22Rv1 (cell line): ENCODE data around the gene DUSP9.

Source experiments
- ZFX ChIP-seq: fragments of 450-650 bp; IDR thresholded peaks from 2 replicates; pipeline ENCODE4 v1.6.1; 2017; ENCODE audit warnings: antibody characterized with exemption, borderline replicate concordance
- TF ChIP-seq, protein P1 (sequence below): fragments of 450-650 bp; IDR thresholded peaks from 2 replicates; pipeline ENCODE4 v1.5.1; 2017; ENCODE audit warnings: mild to moderate bottlenecking

DNA sequence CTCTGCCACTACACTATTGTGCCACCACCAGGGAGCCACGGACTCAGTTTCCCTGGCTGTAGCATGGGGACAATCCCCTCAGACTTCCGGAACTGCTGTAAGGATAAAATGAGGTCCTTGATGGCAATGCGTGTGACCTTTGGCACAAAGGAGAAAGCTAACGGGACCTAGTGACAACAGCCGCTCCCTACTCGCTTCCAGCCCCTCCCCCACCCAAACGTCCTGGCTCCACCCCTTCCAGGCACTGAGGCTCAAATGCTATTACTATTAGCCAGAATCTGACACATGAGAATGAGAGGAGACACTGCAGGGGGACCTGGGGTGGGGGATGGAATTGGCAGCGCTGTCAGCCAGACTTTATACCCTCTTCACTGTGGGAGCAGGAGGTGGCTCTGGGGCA is 5.4 kb upstream of the DUSP9 start:
- TF ChIP-seq, protein P1, sequence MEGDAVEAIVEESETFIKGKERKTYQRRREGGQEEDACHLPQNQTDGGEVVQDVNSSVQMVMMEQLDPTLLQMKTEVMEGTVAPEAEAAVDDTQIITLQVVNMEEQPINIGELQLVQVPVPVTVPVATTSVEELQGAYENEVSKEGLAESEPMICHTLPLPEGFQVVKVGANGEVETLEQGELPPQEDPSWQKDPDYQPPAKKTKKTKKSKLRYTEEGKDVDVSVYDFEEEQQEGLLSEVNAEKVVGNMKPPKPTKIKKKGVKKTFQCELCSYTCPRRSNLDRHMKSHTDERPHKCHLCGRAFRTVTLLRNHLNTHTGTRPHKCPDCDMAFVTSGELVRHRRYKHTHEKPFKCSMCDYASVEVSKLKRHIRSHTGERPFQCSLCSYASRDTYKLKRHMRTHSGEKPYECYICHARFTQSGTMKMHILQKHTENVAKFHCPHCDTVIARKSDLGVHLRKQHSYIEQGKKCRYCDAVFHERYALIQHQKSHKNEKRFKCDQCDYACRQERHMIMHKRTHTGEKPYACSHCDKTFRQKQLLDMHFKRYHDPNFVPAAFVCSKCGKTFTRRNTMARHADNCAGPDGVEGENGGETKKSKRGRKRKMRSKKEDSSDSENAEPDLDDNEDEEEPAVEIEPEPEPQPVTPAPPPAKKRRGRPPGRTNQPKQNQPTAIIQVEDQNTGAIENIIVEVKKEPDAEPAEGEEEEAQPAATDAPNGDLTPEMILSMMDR, result no peak
- TF ChIP-seq ZFX, result no peak
